SW 1271 (cell line): ENCODE results near the gene MAT1A.
"Not testable (repeated sequence)": the region's sequence is repeated elsewhere in the genome, so short reads cannot be mapped to it uniquely, and the experiment has no call there.

Source experiments
- DNase-seq, 2 experiments: peaks; one replicate each; lab custom pipeline; 2025; lab: John Stamatoyannopoulos, UW

The MAT1A gene

GRCh38 chr10:80264081-80265056 lies 25.1 kb downstream of the MAT1A start:
- no peak for DNase-seq

- no peak for DNase-seq
These were observed 28.0 kb downstream of the MAT1A start for GRCh38 chr10:80261316-80262030.

GRCh38 chr10:80260295-80261243 lies 28.9 kb downstream of the MAT1A start:
- DNase-seq: peak in 1 of 2 experiments; percentile 6

- DNase-seq: no peak
These were observed 30.0 kb downstream of the MAT1A start for GRCh38 chr10:80259405-80259871.

- DNase-seq: not testable (repeated sequence)
These were observed 32.7 kb downstream of the MAT1A start for GRCh38 chr10:80256798-80257197.

- DNase-seq: not testable (repeated sequence)
These were observed 34.7 kb downstream of the MAT1A start for GRCh38 chr10:80254726-80255125.

GRCh38 chr10:80253963-80254271 lies 35.5 kb downstream of the MAT1A start:
- DNase-seq: not testable (repeated sequence)

- DNase-seq: no peak
These were observed 36.0 kb downstream of the MAT1A start for GRCh38 chr10:80253266-80253962.

- no peak for DNase-seq
These were observed 37.1 kb downstream of the MAT1A start for GRCh38 chr10:80252296-80252887.

GRCh38 chr10:80251703-80252280 lies 37.7 kb downstream of the MAT1A start:
- not testable (repeated sequence) for DNase-seq

- DNase-seq: not testable (repeated sequence)
These were observed 39.1 kb downstream of the MAT1A start for GRCh38 chr10:80250399-80250798.

- not testable (repeated sequence) for DNase-seq
These were observed 39.6 kb downstream of the MAT1A start for GRCh38 chr10:80249906-80250305.

GRCh38 chr10:80247611-80248010 lies 41.8 kb downstream of the MAT1A start:
- not testable (repeated sequence) for DNase-seq

GRCh38 chr10:80244371-80244770 lies 45.1 kb downstream of the MAT1A start:
- not testable (repeated sequence) for DNase-seq

- not testable (repeated sequence) for DNase-seq
These were observed 47.1 kb downstream of the MAT1A start for GRCh38 chr10:80242341-80242740.

GRCh38 chr10:80236457-80236856 lies 53.0 kb downstream of the MAT1A start:
- not testable (repeated sequence) for DNase-seq

GRCh38 chr10:80234331-80235235 lies 54.9 kb downstream of the MAT1A start:
- not testable (repeated sequence) for DNase-seq

GRCh38 chr10:80233871-80234270 lies 55.6 kb downstream of the MAT1A start:
- DNase-seq: not testable (repeated sequence)

GRCh38 chr10:80226723-80227122 lies 62.7 kb downstream of the MAT1A start:
- not testable (repeated sequence) for DNase-seq
